Measurements from ENCODE around the gene AP3S2.

DNA sequence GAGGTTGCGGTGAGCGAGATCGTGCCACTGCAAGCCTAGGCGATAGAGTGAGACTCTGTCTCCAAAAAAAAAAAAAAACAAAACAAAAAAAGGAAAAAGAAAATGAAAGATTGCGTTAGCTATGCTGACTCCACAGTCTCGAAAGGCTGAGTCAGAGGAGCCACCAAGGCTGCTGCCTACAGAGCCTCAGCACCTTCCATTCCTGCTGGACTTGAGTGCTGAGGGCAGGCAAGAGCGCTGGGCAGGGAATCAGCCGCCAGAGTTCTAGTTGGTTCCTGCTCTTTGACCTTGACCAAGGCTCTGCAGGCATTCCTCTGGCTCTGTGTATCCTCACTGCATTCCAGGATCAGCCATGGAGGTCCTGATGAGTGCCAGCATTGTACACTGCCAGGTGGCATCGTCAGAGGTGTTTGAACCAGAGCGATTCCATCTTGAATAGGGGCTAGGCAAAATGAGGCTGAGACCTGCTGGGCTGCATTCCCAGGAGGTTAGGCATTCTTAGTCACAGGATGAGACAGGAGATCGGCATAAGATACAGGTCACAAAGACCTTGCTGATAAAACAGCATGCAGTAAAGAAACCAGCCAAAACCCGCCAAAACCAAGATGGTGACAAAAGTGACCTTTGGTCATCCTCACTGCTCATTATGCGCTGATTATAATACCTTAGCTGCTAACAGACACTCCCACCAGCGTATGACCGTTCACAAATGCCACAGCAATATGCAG, 111.7 kb downstream of the AP3S2 start:
- TF ChIP-seq, protein P1, sequence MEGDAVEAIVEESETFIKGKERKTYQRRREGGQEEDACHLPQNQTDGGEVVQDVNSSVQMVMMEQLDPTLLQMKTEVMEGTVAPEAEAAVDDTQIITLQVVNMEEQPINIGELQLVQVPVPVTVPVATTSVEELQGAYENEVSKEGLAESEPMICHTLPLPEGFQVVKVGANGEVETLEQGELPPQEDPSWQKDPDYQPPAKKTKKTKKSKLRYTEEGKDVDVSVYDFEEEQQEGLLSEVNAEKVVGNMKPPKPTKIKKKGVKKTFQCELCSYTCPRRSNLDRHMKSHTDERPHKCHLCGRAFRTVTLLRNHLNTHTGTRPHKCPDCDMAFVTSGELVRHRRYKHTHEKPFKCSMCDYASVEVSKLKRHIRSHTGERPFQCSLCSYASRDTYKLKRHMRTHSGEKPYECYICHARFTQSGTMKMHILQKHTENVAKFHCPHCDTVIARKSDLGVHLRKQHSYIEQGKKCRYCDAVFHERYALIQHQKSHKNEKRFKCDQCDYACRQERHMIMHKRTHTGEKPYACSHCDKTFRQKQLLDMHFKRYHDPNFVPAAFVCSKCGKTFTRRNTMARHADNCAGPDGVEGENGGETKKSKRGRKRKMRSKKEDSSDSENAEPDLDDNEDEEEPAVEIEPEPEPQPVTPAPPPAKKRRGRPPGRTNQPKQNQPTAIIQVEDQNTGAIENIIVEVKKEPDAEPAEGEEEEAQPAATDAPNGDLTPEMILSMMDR (IDR thresholded peaks at IDR 0.05; ENCODE audit: low read depth, low read length, missing input control) = no peak
- TF ChIP-seq RAD21 (IDR thresholded peaks at IDR 0.05) (peak in 1 of 2 donors; percentile 26), REST (IDR thresholded peaks at IDR 0.05) (peak; percentile 30), SP1 (IDR thresholded peaks at IDR 0.05) (peak; percentile 39), YY1 (IDR thresholded peaks at IDR 0.05) (peak; percentile 70), HNF4G (IDR thresholded peaks at IDR 0.05) (no peak), TAF1 (conservative IDR thresholded peaks at IDR 0.05) (no peak), JUND (IDR thresholded peaks at IDR 0.05) (no peak), NR2F2 (IDR thresholded peaks at IDR 0.05) (peak; percentile 25), FOXA1 (IDR thresholded peaks at IDR 0.05) (no peak), MAX (IDR thresholded peaks at IDR 0.05) (no peak), GABPA (IDR thresholded peaks at IDR 0.05 in 1 of 2, conservative IDR thresholded peaks at IDR 0.05 in 1 of 2) (no peak)
- TF ChIP-seq, protein P2, sequence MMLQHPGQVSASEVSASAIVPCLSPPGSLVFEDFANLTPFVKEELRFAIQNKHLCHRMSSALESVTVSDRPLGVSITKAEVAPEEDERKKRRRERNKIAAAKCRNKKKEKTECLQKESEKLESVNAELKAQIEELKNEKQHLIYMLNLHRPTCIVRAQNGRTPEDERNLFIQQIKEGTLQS (IDR thresholded peaks at IDR 0.05) = no peak
